Esophagus squamous epithelium (tissue), 4 donors: Measurements from ENCODE around the gene TRIP12.

ENCODE experiments used
- POLR2A ChIP-seq, 4 donors: fragments of 450-650 bp; IDR thresholded peaks; one replicate each; pipeline ENCODE4 v1.6.1; 2017; ENCODE audit warnings: antibody characterized with exemption in 4 of 4, mild to moderate bottlenecking in 4 of 4, moderate library complexity in 3 of 4
- TF ChIP-seq, protein P1 (sequence below), 6 experiments: fragments of 450-650 bp in 4 of 6; fragments of 200-600 bp in 2 of 6; sonication (generic) in 2 of 6; IDR thresholded peaks; one replicate each; pipeline ENCODE4 v1.5.1; 2016 to 2019; ENCODE audit warnings: antibody characterized with exemption in 6 of 6, mild to moderate bottlenecking in 4 of 6, moderate library complexity in 4 of 6

DNA sequence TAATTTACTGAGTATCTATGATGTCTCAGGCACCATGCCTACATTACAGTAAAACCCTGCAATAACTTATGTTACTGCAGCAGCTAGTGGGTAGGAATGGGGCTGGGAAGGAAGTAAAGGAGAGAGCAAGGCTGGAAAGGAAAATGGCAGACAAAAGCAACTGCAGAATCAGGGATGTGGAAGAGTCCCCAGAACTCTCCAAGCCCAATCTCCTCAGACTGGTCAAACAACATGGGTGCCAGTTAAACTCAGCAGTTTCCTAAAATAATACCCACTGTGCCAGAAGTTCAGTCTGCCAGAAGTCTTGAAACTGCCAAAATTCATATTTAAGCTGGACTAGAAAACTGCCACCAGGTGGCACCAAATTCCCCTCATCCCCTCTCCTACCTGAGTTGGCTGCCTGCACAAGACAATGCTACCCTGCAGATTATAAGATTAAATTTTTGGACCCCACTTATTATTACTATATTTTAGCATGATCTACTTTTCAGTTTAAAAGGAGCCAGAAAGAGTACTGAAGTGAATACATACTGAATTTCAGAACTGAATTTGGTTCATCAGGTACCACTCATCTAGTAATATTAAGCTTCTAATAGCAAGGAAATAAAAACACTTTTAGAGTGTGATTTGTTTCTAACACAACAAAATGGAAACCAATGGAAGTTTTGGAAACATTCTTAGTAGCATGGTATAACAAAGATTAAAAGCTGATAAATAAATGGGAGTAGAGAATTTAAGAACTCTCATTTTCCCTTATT, 120.6 kb downstream of the TRIP12 start:
- TF ChIP-seq, protein P1, sequence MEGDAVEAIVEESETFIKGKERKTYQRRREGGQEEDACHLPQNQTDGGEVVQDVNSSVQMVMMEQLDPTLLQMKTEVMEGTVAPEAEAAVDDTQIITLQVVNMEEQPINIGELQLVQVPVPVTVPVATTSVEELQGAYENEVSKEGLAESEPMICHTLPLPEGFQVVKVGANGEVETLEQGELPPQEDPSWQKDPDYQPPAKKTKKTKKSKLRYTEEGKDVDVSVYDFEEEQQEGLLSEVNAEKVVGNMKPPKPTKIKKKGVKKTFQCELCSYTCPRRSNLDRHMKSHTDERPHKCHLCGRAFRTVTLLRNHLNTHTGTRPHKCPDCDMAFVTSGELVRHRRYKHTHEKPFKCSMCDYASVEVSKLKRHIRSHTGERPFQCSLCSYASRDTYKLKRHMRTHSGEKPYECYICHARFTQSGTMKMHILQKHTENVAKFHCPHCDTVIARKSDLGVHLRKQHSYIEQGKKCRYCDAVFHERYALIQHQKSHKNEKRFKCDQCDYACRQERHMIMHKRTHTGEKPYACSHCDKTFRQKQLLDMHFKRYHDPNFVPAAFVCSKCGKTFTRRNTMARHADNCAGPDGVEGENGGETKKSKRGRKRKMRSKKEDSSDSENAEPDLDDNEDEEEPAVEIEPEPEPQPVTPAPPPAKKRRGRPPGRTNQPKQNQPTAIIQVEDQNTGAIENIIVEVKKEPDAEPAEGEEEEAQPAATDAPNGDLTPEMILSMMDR (IDR thresholded peaks at IDR 0.05), result peak; percentile 63 to 76 (median 66)
- TF ChIP-seq POLR2A (IDR thresholded peaks at IDR 0.05), result no peak
